Measurements from ENCODE around the gene NHS.

NHS gene

DNA sequence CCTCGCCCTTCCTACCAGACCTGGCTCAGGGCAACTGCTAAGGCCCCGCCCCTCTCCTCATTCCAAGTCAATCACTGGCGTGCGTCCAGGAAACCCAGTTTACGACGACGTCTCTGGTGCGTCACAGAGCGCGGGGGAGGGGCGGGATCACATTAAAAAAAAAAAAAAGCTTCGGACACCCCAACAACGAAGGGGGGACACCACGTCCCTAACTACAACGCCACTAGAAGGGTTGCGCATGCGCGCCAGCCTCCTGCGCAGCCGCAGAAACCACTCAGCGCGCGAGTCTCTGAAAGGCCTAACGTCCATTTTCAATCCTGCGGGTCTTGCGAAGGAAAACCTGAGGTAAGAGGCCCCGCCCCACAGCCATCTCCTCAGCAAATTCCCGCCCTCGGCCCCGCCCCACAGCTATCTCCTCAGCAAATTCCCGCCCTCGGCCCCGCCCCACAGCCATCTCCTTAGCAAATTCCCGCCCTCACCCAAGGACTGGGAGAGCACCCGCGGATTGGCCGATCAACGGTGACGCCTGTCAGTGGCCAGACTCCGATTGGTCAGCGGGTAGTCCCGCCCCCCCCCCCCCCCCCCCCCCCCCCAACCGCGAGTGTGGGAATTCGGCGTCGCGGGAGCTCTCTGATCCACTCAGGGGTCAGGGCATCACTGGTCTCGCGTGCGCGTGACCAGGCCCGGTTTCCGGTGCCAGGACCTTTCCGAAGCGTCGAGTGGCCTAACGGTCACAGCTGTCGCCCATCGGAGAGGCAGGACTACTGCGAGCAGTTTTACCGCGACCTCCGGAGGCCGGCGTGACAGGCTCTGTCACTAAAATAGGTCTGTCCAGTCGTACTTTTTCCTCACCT lies 362.1 kb downstream of the NHS start, which contains the start of gene SCML1:
Gene SCML1 (plus strand): TSS at position 638 of the 854 bp plus-strand sequence. CDS start 6,694 bp downstream, outside the sequence.
- peak; percentile 79 for DNase-seq

DNA sequence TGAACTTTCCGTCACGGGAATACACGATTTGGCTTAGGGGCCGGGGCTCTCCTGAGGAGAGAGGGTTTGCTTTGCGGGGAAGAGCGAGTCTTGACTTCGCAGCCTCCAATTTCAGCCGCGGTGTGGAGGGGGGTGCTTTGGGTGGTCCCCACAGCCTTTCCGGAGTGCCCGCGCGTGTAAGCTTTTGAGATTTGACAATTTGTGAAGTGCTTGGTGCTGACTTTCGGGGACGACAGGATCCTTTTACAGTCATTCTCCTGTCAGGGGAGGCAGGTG lies 362.6 kb downstream of the NHS start:
- peak; percentile 74 for DNase-seq

DNA sequence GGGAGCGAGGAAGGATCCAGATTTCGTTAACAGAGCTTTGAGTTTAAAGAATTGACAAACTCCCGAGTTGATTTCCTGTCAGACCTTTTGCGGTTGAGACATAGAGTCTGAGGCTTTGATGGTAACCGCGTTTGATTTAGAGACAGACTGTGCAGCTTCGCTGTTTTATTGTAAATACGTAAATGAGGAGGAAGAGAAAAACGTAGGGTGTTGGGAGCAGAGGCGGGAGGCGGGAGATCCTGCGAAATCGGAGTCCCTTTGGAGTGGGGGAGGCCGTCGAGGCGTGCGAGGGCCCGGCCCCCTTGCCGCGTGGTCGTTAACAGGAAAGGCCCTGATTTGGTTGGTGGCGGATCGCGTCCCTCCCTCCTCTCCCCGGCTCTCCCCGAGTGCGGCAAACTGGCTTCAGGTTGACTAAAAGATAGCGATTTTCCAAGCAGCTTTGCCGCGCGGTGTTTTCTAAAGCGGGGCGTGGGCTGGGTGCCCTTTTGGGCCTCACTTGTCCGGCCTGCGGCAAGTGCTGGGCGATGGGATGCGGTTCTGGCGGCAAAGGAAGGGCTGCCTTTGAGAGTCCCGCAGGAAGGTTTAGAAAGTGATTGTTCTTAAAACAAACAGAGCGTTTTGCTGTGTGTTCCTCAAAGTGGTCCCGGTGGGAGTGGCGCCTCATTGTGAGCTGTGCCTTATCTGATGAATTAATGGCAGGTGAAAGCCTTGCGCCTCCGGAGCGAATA lies 363.1 kb downstream of the NHS start:
- DNase-seq: peak; percentile 70

DNA sequence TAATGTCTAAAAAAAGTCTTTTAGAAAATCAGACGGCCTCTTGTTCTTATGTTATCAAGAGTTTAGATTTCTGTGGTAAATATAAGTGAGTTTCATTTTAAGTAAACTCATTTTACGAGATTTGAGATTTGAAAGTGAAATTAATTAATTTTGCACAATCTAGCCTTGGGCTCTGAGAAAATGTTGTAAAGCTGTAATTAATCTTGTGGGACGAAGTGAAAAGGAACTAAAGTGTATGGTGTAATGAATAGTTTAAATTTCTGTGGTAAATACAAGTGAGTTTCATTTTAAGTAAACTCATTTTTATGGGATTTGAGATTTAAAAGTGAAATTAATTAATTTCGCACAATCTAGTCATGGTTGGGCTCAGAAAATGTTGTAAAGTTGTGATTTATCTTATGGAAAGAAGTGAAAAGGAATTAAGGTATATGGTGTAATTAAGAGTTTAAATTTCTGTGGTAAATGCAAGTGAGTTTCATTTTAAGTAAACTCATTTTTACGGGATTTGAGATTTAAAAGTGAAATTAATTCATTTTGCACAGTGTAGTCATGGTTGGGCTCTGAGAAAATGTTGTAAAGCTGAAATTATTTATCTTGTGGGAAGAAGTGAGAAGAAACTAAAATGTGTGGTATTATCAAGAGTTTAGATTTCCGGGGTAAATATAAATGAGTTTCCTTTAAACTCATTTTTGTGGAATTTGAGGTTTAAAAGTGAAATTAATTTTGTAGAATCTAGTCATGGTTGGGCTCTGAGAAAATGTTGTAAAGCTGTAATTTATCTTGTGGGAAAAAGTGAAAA lies 363.9 kb downstream of the NHS start:
- no peak for DNase-seq

DNA sequence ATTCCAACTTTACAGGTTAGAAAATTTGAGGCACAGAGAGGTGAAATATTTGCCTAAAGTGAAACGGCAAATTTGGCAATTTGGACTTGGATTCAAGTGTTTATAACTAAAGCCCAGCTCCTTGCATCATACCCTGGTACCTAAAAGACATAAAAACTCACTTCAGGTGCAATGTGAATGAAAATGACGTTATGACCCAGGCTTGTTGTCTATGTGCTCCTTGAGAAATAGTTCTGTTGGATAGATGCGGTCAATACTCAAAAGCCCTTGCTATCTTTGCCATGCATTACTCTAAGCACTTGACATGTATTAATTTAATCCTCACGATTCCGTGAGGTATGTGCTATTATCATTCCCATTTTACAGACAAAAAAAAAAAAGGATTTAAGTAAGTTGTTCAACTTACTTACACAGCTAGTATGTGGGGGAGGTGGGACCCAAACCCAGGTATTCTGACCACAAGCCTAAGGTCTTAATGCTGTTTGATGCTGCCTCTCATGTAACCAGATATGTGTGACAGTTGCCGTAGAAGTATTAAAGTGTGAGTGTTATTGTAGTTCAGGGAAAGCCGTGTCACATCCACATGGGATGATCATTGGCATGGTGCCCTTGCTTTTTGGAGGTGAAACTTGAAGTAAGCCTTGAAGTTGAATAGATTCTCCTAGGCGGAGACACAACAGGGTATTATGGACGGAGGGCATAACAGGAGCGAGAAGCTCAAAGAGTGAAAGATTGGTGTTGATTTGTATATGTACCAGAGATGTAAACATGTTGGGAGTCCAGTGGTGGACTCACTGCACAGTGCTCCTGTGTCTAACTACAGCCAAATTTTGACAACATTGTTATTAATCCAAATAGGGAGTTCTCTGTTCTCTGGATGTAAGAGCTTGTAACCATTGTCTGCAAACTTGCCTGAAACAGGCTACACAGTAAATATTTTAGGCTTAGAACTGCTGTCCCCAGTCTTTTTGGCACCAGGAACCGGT lies 365.4 kb downstream of the NHS start:
- no peak for DNase-seq

DNA sequence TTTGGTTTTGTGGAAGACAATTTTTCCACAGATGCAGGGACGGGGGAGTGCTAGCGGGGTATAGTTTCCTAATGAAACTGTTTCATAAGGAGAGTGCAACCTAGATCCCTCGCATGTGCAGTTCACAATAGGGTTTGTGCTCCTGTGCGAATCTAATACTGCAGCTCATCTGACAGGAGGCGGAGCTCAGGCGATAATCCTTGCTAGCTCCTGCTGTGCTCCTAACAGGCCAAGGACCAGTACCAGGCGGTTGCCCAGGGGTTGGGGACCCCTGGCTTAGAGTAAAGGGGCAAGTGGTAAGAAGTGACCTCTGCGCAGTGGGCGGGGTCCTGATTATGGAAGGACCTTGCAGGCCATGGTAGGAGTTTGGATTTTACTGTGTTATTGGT lies 366.1 kb downstream of the NHS start:
- no peak for DNase-seq

DNA sequence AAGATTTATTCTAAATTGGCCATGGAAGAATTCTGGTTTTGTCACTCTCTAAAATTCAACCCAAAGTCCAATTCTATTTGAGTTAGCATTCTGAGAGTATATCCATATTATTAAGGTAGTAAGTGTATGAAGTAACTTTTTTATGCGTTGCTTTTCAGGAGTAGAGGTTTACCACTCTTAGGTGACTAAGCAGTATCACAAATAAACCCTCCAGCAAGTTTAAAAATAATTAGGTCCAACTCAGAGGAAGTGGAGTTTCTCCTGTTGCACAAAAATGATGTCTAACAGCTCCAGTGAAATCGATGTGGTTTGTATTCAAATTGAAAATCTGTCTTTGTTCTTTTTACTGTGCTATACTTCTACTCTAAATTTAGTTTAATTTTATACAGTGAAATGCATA lies 368.9 kb downstream of the NHS start:
- no peak for DNase-seq

DNA sequence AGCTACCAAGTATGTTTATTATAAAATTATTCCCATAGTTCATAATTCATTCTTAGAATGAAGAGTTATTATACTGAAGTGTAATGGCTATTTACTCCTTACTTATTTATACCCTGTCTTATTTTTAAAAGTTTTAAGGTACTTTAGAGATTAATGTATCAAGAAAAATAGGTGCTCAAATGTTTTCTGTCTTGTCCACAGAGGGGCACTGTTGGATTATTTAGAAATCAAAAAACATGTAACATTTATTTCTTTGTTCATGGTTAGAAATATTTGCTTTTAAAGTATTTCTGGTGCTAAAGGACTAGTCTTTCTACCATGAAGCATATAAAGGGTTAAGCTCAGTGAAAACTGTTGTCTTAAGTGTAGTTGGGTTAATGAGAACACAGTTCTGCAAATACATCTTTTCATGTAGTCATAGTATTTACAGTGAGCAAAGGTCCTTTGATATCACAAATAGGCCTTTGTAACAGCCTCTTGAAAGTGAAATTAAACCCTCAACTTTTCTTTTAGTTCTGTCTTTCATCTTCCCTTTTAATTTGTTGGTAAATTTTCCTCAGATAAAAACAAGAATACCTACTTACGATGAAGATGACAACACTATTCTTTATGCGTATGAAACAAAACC lies 370.0 kb downstream of the NHS start:
- DNase-seq: no peak

DNA sequence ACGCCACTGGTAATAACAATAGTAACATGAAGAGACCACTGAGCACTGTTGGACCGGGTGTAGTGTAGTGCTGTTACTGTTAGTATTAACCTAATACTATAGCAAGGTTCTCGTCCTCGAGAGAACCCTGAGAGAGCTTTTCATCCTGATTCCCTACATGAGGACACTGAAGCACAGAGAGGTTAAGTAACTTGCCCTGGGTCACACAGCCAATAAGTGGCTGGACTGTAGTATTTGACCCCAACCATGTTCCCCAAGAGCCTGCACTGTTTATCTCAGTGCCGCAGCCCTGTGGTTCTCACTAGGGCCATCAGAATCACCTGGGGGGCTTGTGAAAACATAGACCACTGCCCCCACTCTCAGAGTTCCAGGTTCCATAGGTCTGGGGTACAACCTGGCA lies 372.7 kb downstream of the NHS start:
- DNase-seq: no peak

DNA sequence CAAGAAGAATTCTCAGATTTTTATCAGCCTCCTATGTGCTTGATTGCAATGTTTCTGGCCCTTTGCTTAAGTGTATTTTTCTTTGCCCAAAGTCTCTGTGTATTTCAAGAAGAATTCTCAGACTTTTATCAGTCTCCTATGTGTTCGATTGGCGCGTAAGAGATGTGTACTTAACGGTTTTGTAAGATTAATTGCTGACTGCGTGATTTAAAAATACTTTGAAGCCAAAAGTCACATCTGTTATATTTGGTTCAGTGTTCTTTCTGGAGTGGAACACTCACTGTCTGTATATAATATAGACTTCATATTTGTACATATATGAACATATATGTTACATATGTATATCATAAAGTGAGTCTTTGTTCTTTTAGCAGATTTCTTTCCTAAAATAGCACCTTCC lies 373.7 kb downstream of the NHS start:
- DNase-seq: no peak

DNA sequence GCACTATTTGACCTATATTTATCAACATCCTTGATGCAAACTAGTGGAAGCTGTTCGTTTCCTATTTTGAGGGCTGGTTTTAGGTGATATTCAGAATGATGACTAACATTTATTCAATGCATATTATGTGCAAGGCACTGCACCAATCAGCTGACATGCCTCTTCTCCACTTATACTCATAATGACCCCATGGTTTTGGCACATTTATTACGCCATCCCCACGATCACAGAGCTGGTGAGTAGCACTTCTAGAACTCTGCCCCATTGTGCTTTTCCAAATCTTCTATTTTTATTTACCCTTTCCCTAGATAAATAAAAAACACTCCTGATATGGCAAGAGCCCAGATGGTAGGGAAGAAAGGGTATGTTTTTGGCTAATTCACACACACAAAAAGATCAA lies 375.4 kb downstream of the NHS start:
- DNase-seq: no peak

DNA sequence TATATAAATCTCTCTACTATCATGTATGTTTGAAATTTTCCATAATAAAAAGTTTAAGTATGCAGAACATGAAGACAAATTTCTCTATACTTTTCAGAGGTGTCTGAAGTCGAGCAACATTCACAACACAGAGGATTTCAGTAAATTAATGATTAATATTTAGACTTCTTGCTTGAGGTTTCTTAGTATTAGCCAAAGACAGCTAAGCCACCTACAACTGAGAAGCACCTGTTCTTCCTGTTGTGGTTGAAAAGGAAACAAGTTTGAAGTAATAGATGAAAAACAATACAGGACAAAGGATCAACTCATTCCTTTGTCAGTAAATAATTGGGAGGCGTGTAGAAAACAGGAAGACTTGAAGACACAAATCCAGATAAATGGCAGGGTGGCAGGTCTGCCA lies 383.4 kb downstream of the NHS start:
- no peak for DNase-seq

DNA sequence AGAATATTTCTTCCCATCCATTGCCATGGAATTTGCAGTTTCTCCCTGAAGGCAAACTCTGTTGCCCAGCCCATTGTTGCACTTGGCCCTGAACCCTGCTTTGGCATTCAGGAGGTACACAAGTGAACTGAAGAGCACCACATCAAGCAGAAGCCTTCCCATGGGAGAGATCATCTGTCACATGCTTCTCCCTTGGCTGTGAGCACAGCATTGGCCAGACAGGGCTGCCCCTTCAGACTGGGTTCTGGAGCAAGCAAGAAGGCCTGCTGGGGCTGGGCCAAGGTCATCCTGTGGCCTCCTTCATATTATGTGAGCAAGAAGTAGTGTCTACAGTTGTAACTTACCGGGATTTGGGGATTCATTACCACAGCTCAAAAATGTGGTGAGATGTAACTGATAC lies 385.0 kb downstream of the NHS start:
- no peak for DNase-seq

DNA sequence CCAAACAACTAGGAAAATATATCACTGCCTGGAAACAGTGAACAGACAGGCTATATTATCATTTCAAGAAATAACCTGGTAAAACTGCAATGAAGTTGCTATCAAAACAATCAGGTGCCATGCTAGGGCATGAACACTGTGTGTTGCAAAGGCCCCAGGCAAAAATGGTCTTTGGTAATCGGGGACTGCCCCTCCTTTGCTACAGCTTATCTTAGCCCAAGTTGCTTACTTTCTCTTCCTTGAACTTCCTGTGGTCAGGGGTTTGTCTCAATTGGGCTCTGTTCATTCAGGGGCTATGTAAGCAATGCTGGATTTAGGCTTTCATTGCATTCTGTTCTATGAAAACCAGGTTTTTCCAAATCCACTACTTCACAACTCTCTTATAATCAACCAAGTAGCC lies 392.7 kb downstream of the NHS start:
- no peak for DNase-seq

DNA sequence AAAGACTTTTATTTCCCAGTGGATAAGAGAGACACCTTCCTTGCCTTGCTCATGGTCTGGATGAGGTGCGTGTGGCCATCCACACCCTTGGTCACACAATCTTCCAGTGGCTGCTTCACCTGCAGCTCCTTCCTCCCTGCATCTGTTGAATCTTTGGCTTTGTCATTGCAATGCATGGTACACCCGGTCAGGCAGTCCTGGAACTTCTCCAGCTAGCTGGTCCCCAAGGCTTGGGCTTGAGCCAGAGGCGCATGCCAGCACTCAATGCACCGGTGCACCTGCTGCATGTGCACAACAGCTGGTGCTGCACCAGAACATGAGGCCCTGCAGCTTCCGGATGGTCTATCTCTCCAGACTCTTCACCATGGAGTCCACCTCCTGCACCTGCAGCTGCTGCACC lies 394.0 kb downstream of the NHS start:
- no peak for DNase-seq

DNA sequence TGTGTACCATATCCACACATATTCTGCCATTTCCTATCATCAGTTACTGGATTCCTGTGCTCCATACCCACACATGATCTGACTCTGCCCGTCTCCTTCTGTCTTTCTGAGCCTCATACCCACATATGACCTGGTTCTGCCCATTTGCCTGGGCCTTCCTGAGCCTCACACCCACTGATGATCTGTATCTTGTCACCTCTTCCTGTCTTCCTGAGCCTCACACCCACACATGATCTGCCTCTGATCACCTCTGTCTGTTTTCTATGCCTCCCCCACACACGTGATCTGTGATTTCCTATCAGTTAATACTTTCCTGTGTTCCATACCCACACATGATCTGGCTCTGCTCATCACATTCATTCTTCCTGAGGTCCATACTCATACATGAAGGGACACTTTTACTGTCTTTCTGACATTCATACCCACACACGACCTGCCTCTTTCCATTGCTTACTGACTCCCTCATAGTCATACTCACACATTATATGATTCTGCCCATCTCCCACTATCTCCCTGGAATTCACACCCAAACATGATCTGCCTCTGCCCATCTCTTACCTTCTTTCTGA lies 394.8 kb downstream of the NHS start:
- no peak for DNase-seq

DNA sequence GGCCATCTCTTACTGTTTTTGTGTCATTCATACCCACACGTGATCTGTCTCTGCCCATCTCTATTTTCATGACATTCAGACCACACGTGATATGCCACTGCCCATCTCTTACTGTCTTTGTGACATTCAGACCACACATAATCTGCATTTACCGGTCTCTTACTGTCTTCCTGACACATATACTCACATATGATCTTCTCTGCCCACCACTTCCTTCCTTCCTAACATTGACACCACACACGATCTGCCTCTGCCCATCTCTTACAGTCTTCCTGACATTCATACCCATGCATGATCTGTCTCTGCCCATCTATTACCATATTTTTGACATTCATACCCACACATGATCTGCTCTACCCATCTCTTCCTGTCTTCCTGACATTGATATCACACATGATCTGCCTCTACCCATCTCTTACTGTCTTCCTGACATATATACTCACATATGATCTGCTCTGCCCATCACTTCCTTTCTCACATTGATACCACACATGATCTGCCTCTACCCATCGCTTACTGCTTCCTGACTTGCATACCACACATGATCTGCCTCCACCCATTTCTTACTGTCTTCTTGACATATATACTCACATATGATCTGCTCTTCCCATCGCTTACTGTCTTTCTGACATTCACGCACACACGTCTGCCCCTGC lies 398.3 kb downstream of the NHS start:
- DNase-seq: no peak

DNA sequence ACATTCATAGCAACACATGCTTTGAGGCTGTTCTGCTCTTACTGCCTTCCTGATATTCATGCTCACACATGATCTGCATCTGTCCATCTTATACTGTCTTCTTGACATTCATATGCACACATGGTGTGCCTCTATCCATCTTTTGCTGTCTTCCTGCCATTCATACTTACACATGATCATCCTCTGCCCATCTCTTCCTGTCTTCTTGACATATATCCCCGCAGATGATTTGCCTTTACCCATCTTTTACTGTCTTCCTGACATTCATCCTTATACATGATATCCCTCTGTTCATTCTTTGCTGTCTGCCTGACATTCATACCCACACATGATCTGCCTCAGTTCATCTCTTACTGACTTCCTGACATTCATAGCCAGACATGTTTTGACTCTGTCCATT lies 399.1 kb downstream of the NHS start:
- DNase-seq: no peak

DNA sequence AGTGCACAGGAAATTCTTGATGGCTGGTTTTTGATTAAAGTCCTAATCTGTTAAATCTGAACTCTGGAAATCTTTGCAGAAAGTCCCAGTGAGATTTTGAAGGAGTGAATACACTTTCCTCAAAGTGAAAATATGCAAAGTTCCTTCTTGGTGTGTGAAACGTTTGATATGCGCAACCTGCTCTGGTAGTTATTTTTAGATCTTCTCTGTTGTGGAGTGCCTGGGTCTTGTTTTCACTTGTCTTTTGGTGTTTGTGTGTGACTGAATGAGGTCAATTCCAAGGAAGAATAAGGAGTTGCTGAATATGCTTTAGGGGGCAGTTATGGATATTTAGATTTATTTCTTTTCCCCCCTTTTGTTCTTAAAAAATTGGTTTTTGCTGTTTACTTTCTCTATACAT lies 404.0 kb downstream of the NHS start:
- DNase-seq: no peak

DNA sequence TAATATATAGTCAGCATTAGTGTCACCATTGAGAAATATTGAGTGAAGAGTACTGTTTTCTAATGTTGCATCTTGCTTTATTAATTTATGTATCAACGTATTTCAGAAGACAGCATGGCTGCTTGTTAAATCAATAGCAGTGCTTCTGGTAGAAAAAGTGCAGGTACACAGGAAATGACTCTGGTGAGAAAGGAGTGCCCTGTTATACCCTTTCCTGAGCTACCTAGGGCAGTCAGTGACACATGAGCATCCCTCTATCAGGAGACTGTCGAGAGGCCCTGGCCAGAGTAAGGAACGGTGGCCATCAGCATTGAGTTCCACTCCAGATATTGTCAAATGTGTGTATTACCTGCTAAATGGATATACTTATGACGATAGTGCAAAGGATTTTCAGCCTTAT lies 404.4 kb downstream of the NHS start:
- DNase-seq: no peak

All from right kidney (tissue), 1 donor.